ENCODE measurements around the gene FN3KRP.

Gene FN3KRP

GRCh38 chr17:82750241-82750908 is 33.9 kb downstream of the FN3KRP start:
- DNase-seq (ENCODE audit: low read depth), result peak; percentile 48
- no peak for TF ChIP-seq CTCF (IDR thresholded peaks at IDR 0.05; ENCODE audit: insufficient read depth, low read depth, low read length, missing control alignments)
- H3K4me3 ChIP-seq (ENCODE audit: low read depth, low read length), result no peak overlapping the region; the same call in 1 of the 2 replicates

GRCh38 chr17:82751171-82751570 is 34.7 kb downstream of the FN3KRP start:
- DNase-seq (ENCODE audit: low read depth), result no peak
- no peak for TF ChIP-seq CTCF (IDR thresholded peaks at IDR 0.05; ENCODE audit: insufficient read depth, low read depth, low read length, missing control alignments)
- peak overlapping the region; percentile 66 for H3K4me3 ChIP-seq (ENCODE audit: low read depth, low read length)

- DNase-seq (ENCODE audit: low read depth), result peak; percentile 94
- TF ChIP-seq CTCF (IDR thresholded peaks at IDR 0.05; ENCODE audit: insufficient read depth, low read depth, low read length, missing control alignments), result no peak
- peak within 1 kb of the TSS; percentile 92 for H3K4me3 ChIP-seq (ENCODE audit: low read depth, low read length)
These were observed 35.3 kb downstream of the FN3KRP start, which contains the start of gene TBCD for GRCh38 chr17:82751571-82752370. TBCD (plus strand) TSS chr17:82752065; CDS start chr17:82752194, 129 bp downstream.

- peak overlapping the region; percentile 92 for H3K4me3 ChIP-seq (ENCODE audit: low read depth, low read length)
- TF ChIP-seq CTCF (IDR thresholded peaks at IDR 0.05; ENCODE audit: insufficient read depth, low read depth, low read length, missing control alignments), result no peak
- DNase-seq (ENCODE audit: low read depth), result peak; percentile 35
These were observed 36.1 kb downstream of the FN3KRP start for GRCh38 chr17:82752371-82753200.

GRCh38 chr17:82753201-82753464 is 36.6 kb downstream of the FN3KRP start:
- no peak for TF ChIP-seq CTCF (IDR thresholded peaks at IDR 0.05; ENCODE audit: insufficient read depth, low read depth, low read length, missing control alignments)
- H3K4me3 ChIP-seq (ENCODE audit: low read depth, low read length), result peak overlapping the region; percentile 92
- DNase-seq (ENCODE audit: low read depth), result no peak

GRCh38 chr17:82754297-82755208 is 38.0 kb downstream of the FN3KRP start:
- no peak overlapping the region for H3K4me3 ChIP-seq (ENCODE audit: low read depth, low read length)
- no peak for DNase-seq (ENCODE audit: low read depth)
- no peak for TF ChIP-seq CTCF (IDR thresholded peaks at IDR 0.05; ENCODE audit: insufficient read depth, low read depth, low read length, missing control alignments)

Measured in GM12865 (cell line).